Activated naive CD8-positive, alpha-beta T cell treated with anti-CD3 and anti-CD28 coated beads, Interleukin-2, amount 10 ng/mL, durations not matched to agents 7 days and 5 days (primary cell): Measurements from ENCODE around the gene GPATCH2L. TPM values are rescaled to one million over a fixed set of nuclear protein-coding genes. Genes with fewer than 3 reads are reported as not detected.

Experiments used
- ATAC-seq: fragments of 150-1000 bp; cut with Tn5 transposase; one replicate; pipeline ENCODE4 v1.10.0; 2021; ENCODE audit warnings: low read depth, moderate library complexity
- POLR2A ChIA-PET: fragments of 350-600 bp; sonication (Branson Sonifier 250); formaldehyde crosslinking; loops from one replicate; lab custom pipeline; 2021; ENCODE audit warnings: antibody characterized with exemption; lab: Charles Lee
- DNase-seq: peaks from one replicate; pipeline ENCODE4 v3.0.0; 2021
- H3K27ac Mint-ChIP-seq: one replicate; pipeline ENCODE4 v1.8.0; 2022; ENCODE audit warnings: mild to moderate bottlenecking, mixed read lengths
- H3K27me3 Mint-ChIP-seq: one replicate; pipeline ENCODE4 v1.8.0; 2022; ENCODE audit warnings: mild to moderate bottlenecking, moderate library complexity, mixed read lengths
- H3K36me3 Mint-ChIP-seq: one replicate; pipeline ENCODE4 v1.8.0; 2021; ENCODE audit warnings: mild to moderate bottlenecking, mixed read lengths
- H3K4me1 Mint-ChIP-seq: one replicate; pipeline ENCODE4 v1.8.0; 2021; ENCODE audit warnings: mixed read lengths
- H3K4me3 Mint-ChIP-seq: one replicate; pipeline ENCODE4 v1.8.0; 2022; ENCODE audit warnings: mild to moderate bottlenecking, moderate library complexity, mixed read lengths
- H3K9me3 Mint-ChIP-seq: one replicate; pipeline ENCODE4 v1.8.0; 2021; ENCODE audit warnings: mixed read lengths
- total RNA-seq, 2 experiments: library from RNA; stranded (reverse); gene quantifications; one replicate each; pipeline ENCODE4 v1.2.3, GENCODE V29; 2021

The GPATCH2L gene
- total RNA-seq, 2 experiments from 2014 or later, result 61.6 to 61.9 TPM

DNA sequence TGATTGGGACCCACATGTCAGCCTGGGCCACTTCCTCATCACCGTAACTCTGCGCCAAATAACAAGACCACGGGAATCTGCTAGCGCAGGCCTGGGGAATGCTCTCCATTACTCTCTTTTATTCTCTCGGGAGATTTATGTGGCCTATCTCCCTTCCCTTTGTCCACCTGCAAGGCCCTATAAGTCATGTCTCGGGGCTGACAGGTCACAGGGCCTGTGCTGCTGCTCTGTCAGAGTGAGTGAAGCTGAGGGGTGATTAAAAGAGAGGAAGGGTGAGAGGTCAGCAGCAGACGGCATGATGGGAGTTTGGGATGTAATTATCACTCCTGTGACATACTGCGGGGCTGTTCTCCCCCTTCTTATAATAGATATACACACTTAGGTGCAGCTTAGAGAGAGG lies 26.2 kb upstream of the GPATCH2L start:
- ATAC-seq, result no peak
- Mint-ChIP-seq H3K4me3 (no peak overlapping the region), H3K9me3 (peaks cover 3% of the 10 kb centered on the region), H3K4me1 (no peaks in the 10 kb centered on the region), H3K36me3 (no peaks in the 10 kb centered on the region), H3K27me3 (peaks cover 19% of the 10 kb centered on the region), H3K27ac (no peak overlapping the region)
- no peak for DNase-seq
- POLR2A ChIA-PET, result no interaction called here

DNA sequence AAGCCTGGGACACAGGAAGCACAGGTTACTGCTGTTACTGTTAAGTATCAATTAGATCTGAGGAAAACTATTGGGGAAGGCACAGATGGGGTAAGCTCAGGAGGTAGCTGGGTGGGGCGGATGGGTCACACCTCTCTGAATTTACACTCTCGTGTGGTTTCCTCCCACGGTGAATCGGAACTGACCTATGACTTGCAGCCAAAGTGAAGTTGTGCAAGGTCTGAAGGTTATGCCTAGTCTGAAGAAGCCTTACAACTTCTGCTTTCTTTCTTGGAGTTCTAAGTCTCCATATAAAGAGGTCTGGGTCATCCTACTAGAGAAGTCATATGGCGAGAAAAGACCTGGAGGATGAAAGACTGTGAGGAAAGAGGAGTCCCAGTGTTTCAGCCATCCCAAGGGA lies 25.6 kb upstream of the GPATCH2L start:
- Mint-ChIP-seq H3K27me3 (peaks cover 25% of the 10 kb centered on the region), H3K9me3 (peaks cover 3% of the 10 kb centered on the region), H3K36me3 (no peaks in the 10 kb centered on the region), H3K4me3 (no peak overlapping the region), H3K4me1 (no peaks in the 10 kb centered on the region), H3K27ac (no peak overlapping the region)
- ATAC-seq (no peak), DNase-seq (no peak)
- POLR2A ChIA-PET, result no interaction called here

DNA sequence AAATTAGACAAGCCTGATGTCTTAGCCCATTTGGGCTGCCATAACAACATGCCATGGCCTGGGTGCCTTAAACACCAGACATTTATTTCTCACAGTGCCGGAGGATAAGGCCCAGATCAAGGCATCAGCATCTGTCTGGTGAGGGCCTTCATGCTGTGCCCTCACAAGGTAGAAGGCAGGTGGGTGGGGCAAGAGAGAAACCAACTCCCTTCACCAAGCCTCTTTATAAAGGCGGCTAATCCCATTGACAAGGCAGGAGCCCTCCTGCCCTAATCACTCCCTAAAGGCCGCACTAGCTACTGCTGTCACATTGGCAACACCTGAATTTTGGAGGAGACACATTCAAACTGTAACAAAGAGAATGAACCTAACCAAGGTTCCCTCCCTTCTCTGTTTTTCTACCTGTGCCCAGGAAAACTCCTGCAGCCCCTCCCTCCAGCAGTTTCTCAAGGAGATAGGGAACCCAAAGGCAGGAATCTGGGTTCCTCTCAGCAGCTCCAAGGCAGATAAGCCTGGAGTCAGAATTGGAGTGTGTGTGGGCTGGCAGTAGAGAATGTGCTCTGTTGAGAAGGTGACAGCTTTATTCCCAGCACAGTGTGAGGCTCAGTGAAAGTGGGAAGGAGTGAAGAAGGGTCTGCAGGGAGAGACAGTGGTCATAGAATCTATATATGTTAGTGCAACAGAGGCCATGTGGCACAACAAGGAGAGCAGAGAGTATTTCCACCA lies 21.7 kb upstream of the GPATCH2L start:
- no peak overlapping the region for H3K4me3 Mint-ChIP-seq
- peaks cover 46% of the 10 kb centered on the region for H3K27me3 Mint-ChIP-seq
- DNase-seq, result no peak
- no peak overlapping the region for H3K27ac Mint-ChIP-seq
- no peaks in the 10 kb centered on the region for H3K4me1 Mint-ChIP-seq
- POLR2A ChIA-PET, result no interaction called here
- H3K9me3 Mint-ChIP-seq, result peaks cover 3% of the 10 kb centered on the region
- H3K36me3 Mint-ChIP-seq, result no peaks in the 10 kb centered on the region
- ATAC-seq, result no peak

DNA sequence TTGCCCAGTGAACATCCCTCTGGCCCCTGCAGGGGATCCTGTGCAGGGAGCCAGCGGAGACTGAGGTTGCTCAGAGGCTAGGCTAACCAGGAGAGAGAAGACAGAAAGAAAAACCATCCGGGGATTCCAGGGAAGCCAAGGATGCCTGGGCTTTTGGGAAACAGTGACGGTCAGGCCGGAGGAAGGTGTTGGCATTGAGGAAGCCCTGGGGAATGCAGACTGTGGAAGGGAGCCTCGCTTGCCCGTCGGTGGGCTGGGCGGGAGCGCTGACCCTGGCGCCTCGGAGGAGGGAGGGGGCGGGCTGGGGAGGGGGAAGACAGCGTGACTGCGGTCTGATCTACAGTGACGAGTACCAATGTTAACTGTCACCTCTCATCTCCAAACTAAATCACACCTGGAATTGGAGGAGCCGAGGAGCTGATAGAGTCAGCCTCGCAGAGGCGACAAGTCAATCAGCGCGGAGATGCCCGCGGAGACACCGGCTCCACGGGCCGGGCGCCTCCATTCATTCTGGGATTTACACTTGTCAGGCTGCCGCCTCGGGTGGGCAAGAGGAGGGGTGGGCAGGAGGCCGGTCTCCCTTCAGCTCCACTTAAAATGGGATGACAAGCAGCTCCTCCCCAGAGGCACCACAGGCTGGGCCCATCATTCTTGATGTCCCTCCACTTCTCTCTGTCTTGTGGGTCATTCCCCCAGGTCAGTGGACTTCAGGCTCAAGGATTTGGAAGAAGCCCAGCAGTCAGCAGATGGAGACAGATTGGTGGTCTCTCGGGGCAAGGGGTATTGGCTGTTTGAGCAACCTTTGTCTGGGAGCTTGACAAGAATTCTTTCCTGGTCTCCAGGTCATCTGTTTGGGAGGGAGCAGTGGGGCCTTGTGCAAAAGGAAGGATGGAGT lies 20.4 kb upstream of the GPATCH2L start:
- Mint-ChIP-seq H3K4me3 (no peak overlapping the region), H3K4me1 (no peaks in the 10 kb centered on the region), H3K36me3 (no peaks in the 10 kb centered on the region), H3K9me3 (peaks cover 3% of the 10 kb centered on the region), H3K27ac (no peak overlapping the region), H3K27me3 (peaks cover 57% of the 10 kb centered on the region)
- ATAC-seq (no peak), DNase-seq (no peak)
- POLR2A ChIA-PET, result no interaction called here

DNA sequence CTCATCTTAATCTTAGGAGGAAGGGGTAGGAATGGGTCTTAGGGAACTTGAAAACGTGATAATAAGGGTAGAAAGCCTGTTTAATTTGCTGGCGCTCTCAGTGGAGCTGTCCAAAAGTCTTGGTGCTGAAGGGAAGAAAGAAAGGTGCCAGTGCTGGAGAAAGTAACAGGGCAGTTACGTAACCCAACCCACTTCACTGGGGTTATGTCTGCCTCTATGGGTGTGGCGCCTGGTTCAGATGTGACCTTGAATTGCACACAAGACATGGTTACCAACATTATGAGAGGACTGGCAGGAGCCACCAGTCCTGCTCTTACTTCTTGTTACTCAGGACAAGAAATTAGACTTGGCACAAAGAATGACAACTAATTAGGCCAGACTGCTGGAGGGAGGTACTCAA lies 18.6 kb upstream of the GPATCH2L start:
- Mint-ChIP-seq H3K27ac (no peak overlapping the region), H3K27me3 (peaks cover 67% of the 10 kb centered on the region), H3K9me3 (peaks cover 2% of the 10 kb centered on the region), H3K4me3 (no peak overlapping the region), H3K36me3 (no peaks in the 10 kb centered on the region), H3K4me1 (peaks cover 2% of the 10 kb centered on the region)
- DNase-seq (no peak), ATAC-seq (no peak)
- POLR2A ChIA-PET, result no interaction called here

DNA sequence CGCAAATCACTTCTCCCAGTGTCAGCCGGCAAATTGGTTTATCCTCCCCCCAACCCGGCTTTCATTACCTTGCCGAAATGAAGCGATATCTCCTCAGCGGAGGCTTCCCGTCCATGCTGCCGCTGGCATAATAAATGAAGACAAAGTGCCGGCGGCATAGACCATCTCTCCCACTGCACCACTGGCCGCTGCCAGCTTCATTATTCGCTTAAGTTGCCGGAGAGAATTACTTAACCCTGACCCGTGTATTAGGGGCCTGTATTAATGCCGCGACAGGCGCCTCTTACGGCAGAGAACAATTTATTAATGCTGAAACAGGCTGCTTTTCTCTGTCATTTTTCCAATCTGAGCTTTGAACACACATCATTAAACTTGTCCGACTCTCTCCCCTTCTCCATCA lies 17.5 kb upstream of the GPATCH2L start:
- H3K27ac Mint-ChIP-seq, result no peak overlapping the region
- no peak overlapping the region for H3K4me3 Mint-ChIP-seq
- POLR2A ChIA-PET, result no interaction called here
- H3K4me1 Mint-ChIP-seq, result peaks cover 3% of the 10 kb centered on the region
- no peak for ATAC-seq
- peaks cover 71% of the 10 kb centered on the region for H3K27me3 Mint-ChIP-seq
- no peaks in the 10 kb centered on the region for H3K9me3 Mint-ChIP-seq
- no peaks in the 10 kb centered on the region for H3K36me3 Mint-ChIP-seq
- no peak for DNase-seq

DNA sequence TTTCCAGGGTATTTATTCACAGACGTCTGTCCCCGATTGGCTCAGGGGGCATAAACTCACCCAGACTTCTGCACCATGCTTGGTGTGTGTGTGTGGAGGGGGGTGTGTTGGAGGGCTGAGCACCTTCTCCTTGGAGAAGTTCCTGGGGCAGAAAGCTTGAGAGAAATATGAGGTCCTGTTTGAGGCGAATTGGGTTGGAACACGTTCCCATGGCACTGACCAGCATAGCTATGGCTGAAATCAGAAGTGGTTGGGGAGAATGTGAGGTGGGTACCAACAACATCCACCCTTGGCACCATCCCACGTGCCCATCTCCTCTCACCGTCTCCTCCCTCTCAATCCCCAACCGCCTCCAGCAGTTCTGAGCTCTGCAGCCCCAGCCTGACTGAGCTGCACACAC lies 16.0 kb upstream of the GPATCH2L start:
- no peak for DNase-seq
- no peaks in the 10 kb centered on the region for H3K9me3 Mint-ChIP-seq

DNA sequence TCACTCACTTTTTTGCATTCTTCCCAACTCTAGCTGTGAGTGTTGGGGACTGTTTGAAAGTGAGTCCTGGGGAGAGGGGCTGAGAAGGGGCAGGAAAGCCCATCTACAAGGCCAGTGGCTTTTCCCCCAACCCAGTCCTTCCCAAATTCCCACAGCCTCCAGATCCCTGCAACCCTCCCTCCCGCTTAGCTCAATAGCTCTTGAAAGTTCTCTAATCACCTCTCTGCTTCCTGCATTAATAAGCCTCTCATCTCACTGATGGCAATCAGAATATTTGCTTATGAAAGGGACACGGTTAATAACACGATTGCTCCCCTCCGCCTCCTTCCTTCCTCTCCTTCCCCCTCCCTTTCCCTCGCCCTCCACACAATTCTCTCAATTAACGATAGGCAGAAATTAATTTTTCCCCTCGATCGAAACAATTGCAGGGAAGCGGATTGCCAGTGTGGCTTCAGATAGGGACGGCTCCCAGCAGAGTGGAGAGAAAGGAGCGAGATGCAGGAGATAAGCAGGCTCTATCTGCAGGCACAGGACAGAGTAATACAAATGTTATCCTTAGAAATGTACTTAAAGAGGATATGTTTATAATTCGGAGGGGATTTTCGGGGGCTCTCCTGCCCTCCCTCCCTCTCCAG lies 15.1 kb upstream of the GPATCH2L start:
- no peaks in the 10 kb centered on the region for H3K9me3 Mint-ChIP-seq
- DNase-seq (no peak), ATAC-seq (no peak)
- no peak overlapping the region for H3K4me3 Mint-ChIP-seq
- H3K27ac Mint-ChIP-seq, result no peak overlapping the region
- H3K36me3 Mint-ChIP-seq, result no peaks in the 10 kb centered on the region
- POLR2A ChIA-PET, result no interaction called here
- H3K27me3 Mint-ChIP-seq, result peaks cover 75% of the 10 kb centered on the region
- peaks cover 3% of the 10 kb centered on the region for H3K4me1 Mint-ChIP-seq

More for the DNA sequence above, 16.0 kb upstream of the GPATCH2L start:
- peaks cover 3% of the 10 kb centered on the region for H3K4me1 Mint-ChIP-seq
- no peak for ATAC-seq
- H3K4me3 Mint-ChIP-seq, result no peak overlapping the region
- peaks cover 76% of the 10 kb centered on the region for H3K27me3 Mint-ChIP-seq
- H3K27ac Mint-ChIP-seq, result no peak overlapping the region
- POLR2A ChIA-PET, result no interaction called here
- no peaks in the 10 kb centered on the region for H3K36me3 Mint-ChIP-seq

DNA sequence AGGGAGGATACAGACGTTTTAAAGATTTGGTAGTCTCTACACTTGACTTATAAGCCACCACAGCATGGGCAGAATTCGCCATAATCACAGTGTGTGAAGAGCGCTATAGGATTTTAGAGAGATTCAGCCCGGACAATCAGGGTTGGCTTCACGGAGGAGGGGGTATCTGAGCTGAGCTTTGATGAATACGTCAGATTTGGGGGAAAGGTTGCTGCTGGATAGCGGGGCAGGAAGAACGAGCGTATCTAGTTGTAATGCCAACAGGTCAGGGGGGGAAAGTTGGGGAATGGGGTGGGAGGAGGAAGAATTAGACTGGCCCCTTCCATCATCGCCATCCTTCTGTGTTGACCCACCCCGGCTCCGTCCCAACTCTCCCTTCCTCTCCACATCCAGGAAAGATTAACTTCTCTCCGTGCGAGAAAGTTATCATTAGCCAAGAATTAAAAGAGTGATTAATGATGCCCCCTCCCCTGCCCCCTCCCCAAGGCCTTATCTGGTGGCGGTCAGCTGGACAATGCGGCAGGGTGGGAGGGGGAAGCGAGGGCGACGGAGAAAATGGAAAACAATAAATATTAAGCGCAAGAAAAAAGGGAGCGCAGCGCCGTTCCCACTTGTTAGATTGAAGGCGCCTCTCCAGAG lies 13.5 kb upstream of the GPATCH2L start:
- DNase-seq (no peak), ATAC-seq (no peak)
- Mint-ChIP-seq H3K36me3 (no peaks in the 10 kb centered on the region), H3K4me1 (peaks cover 3% of the 10 kb centered on the region), H3K9me3 (peaks cover 3% of the 10 kb centered on the region), H3K4me3 (no peak overlapping the region), H3K27ac (no peak overlapping the region), H3K27me3 (peaks cover 64% of the 10 kb centered on the region)
- POLR2A ChIA-PET, result interaction anchor here (0.6 kb wide), 1 partner anchor 1756 kb away, joined by 4 read pairs; no protein-coding TSS in a partner anchor

DNA sequence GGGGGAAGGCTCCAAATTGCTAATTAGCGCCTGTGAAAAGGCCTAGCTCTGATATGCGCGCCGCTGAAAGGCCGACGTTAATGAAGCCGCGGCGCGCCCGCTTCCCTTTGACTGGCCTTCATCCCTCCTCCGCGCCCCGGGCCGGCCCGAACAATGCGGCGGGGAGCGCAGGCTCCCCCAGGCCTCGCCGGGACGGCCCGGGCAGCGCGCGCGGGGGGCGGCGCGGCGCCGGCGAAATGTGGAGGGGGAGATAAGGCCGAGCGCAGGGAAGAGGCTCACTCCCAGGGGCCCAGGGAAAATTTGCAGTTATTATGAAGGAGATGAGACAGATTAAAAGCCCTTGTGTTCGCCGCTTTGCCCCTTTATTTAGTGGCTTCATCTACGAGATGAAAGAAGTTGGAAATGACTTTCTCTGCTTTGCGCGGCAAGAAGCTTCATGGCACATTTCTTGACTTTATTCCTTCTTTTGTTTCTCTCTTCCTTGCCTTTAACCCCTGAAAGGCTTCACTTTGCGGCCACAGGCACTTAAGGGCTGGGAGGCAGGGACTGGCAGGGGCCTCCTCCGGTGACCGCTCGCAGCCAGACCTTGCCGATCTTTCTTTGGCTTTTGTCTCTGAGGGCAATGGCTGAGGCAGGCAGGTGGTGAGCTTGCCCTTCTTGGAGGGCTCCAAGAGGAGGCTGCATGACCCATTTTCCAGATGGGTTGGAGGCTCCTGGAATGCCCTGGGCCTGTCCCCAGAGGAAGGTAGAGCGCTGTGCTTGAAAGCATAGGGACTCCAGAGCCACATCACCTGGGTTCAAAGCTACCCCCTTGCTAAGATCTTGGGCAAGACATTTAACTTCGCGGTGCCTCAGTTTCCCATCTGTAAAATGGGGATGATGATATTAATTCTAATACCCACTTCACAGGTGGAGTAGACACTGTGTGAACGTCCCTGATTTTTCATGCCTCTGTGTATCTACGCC lies 12.7 kb upstream of the GPATCH2L start:
- peaks cover 3% of the 10 kb centered on the region for H3K4me1 Mint-ChIP-seq
- ATAC-seq (no peak), DNase-seq (no peak)
- peaks cover 5% of the 10 kb centered on the region for H3K9me3 Mint-ChIP-seq
- H3K4me3 Mint-ChIP-seq, result no peak overlapping the region
- H3K27me3 Mint-ChIP-seq, result peaks cover 64% of the 10 kb centered on the region
- no peak overlapping the region for H3K27ac Mint-ChIP-seq
- POLR2A ChIA-PET, result interaction anchor here (0.6 kb wide), 1 partner anchor 1757 kb away, joined by 4 read pairs; no protein-coding TSS in a partner anchor
- H3K36me3 Mint-ChIP-seq, result no peaks in the 10 kb centered on the region

DNA sequence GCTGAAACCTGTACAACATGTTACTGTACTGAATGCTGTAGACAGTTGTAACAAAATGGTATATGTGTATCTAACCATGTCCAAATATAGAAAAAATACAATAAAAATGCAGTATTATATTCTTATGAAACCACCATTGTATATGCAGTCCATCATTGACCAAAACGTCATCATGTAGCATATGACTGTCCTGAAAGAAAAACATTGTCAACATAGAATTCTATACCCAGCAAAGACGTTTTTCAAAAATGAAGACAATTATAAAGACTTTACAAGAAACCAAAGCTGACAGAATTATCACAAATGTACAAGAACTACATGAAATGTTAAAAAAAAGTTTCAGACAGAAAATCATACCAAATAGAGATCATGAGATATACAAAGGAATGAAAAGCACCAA lies 8.1 kb upstream of the GPATCH2L start:
- H3K4me3 Mint-ChIP-seq, result no peak overlapping the region
- DNase-seq (no peak), ATAC-seq (no peak)
- POLR2A ChIA-PET, result no interaction called here
- H3K27ac Mint-ChIP-seq, result no peak overlapping the region
- H3K27me3 Mint-ChIP-seq, result peaks cover 25% of the 10 kb centered on the region
- no peaks in the 10 kb centered on the region for H3K36me3 Mint-ChIP-seq
- peaks cover 8% of the 10 kb centered on the region for H3K9me3 Mint-ChIP-seq
- H3K4me1 Mint-ChIP-seq, result no peaks in the 10 kb centered on the region

DNA sequence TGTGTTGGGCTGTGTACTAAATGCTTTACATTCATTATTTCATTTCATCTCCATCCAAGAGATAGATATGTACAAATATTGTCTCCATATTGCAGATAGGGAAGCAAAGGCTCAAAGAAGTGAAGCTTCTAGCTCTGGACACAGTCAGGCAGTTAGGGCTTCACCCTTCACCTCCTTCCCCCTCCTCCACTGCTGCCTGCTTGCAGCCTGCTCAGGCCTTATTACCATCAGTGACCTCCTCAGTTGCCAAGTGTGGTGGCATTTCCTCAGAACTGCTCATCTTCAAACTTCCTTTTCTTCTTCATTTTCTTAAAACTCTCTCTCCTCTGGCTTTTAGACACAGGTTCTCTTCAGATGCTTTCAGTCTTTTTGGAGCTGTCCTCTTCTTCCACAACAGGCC lies 4.7 kb upstream of the GPATCH2L start:
- DNase-seq (no peak), ATAC-seq (no peak)
- H3K27me3 Mint-ChIP-seq, result peaks cover 6% of the 10 kb centered on the region
- POLR2A ChIA-PET, result no interaction called here
- no peak overlapping the region for H3K4me3 Mint-ChIP-seq
- H3K36me3 Mint-ChIP-seq, result peaks cover 1% of the 10 kb centered on the region
- peaks cover 6% of the 10 kb centered on the region for H3K4me1 Mint-ChIP-seq
- H3K9me3 Mint-ChIP-seq, result peaks cover 10% of the 10 kb centered on the region
- no peak overlapping the region for H3K27ac Mint-ChIP-seq
